NB4 (cell line): ENCODE data around the gene FAM98A.

Source experiments
- CTCF ChIP-seq: IDR thresholded peaks from one replicate; pipeline ENCODE4 v1.5.1; 2012; ENCODE audit warnings: low read depth, low read length
- MAX ChIP-seq: IDR thresholded peaks from 2 replicates; pipeline ENCODE4 v1.6.1; 2011; ENCODE audit warnings: low read depth, low read length
- MYC ChIP-seq: IDR thresholded peaks from 2 replicates; pipeline ENCODE4 v1.6.1; 2011; ENCODE audit warnings: low read depth, low read length
- POLR2A ChIP-seq: IDR thresholded peaks from 2 replicates; pipeline ENCODE4 v1.6.1; 2011; ENCODE audit warnings: mild to moderate bottlenecking; ENCODE audit not compliant: insufficient read length; ENCODE audit errors: extremely low read depth

- TF ChIP-seq CTCF (no peak), MAX (no peak), POLR2A (no peak), MYC (no peak)
Measured at GRCh38 chr2:33559328-33559727, 39.8 kb downstream of the FAM98A start.
